Measurements from ENCODE around the gene KRTAP5-3.
"Not testable (repeated sequence)": the region's sequence is repeated elsewhere in the genome, so short reads cannot be mapped to it uniquely, and the experiment has no call there.

Gene KRTAP5-3

GRCh38 chr11:1607901-1608300 is 362 bp downstream of the KRTAP5-3 start:
- DNase-seq = not testable (repeated sequence)

DNA sequence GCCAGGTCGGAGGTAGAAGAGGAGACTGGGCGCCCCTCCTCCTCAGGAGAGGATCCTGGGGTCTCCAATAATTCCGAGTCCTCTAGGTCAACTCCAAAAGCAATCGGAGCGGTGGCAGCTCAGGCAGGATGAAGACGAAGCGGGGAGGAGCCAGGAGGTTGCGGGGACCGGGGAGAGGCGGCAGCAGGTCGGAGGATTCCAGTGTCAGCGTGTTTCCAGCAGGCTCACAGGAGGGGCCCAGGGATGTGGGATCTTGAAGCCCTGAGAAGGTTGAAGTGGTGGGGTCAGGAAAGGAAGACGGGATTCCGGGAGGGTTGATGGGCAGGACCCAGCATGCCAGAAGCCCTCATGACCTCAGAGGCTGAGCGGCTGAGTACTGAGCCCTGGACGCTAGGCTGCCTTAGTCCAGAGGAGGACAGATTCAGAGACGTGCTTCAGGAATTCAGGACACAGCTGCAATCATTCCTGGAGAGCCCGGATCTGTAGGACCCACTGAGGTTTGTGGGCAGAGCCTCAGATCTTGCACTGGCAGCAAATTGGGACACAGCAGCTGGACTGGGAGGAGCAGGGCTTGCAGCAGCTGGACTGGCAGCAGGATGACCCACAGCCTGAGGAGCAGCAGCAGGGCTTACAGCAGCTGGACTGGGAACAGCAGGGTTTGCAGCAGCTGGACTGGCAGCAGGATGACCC is 962 bp downstream of the KRTAP5-3 start:
- not testable (repeated sequence) for DNase-seq

- DNase-seq = peak in 1 of 5 donors; percentile 53
These were observed 2.3 kb downstream of the KRTAP5-3 start for GRCh38 chr11:1605923-1606322.

DNA sequence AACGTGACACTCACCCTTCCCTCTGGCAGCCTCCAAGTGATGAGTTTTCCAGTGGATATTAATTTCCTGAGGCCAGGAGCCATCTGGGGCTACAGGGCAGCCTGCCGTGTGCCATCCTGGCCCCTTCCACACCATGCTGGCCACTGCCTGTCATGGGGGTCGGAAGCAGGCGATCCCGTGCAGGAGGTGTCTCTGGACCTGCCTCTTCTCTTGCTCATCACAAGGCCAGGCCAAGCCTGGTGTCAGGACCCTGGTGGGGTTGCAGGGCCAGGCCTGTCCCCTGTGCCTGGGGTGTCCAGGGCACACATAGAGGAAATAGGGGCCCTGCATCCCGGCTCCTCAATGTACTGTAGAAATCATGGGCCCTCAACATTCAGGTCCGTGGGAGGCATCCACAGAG is 3.6 kb downstream of the KRTAP5-3 start:
- no peak for DNase-seq

DNA sequence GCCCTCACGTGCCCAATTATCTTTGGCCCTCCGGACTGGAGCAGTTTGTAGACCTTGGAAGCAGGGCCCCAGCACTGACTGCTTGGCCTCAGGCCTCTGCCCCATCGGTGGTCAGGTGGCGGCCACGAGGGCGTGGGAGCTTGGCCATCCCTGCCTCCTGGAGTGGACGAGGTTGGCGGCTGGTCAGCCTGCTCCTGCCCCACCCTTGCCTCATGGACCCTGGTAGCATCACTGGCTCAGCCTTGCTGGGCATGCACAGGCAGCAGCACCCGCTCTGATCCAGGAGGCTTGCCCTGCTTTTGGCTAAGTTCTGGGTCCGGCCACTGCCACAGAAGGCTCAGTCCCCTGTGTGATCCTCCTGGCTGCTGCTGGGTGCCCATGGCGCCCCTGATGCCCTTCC is 4.1 kb downstream of the KRTAP5-3 start:
- DNase-seq = no peak

GRCh38 chr11:1603629-1604028 is 4.6 kb downstream of the KRTAP5-3 start:
- DNase-seq = no peak

DNA sequence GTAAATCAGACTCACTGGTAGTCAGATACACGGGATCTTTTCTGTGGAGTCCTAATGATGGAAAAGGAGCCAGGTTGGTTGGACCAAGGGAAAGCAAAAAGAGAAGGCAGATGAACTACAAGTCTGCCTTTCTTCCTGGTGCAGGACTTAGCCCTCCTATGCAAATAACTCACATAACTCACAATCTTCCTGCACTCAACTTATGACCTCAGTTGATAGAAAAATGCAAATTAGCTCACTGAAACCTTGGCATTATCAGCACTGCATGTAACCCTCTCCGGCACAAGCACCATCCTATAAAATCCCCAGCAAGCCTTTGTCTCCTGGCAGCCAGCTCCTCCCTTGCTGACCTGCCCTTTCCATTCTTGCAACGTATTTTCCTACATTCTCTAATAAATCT is 6.6 kb downstream of the KRTAP5-3 start:
- DNase-seq = not testable (repeated sequence)

GRCh38 chr11:1600626-1601025 is 7.6 kb downstream of the KRTAP5-3 start:
- no peak for DNase-seq

DNA sequence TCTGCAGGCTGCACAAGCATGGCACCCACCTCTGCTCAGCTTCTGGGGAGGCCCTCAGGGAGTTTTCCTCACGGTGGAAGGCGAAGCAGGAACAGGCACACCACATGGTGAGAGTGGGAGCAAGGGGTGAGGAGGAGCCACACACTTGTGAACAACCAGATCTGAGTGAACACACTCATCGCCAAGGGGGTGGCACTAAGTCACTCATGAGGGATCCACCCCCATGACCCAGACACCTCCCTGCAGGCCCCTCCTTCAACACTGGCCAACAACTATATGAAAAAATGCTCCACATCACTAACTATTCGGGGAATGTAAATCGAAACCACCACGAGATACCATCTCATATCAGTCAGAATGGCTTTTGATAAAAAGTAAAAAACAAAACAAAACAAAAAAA is 9.4 kb downstream of the KRTAP5-3 start:
- no peak for DNase-seq

DNA sequence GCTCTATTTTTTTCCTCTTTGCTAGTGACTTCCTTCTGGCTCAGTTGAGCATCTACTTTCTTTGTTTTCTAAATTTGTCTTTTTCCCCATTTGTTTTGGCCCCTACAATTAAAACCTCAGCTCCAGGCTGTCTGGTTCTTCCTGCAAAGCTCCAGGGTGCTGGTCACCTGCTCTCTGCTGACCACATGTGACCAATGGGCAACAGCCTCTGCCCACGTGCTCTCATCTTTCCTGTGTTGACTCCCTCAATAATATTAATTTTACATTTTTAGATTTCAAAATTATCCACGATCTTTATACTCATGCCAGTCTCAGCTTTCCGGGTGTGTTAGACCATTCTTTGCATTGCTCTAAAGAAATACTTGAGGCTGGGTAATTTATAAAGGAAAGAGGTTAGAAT is 9.9 kb downstream of the KRTAP5-3 start:
- not testable (repeated sequence) for DNase-seq

GRCh38 chr11:1597994-1598380 is 10.3 kb downstream of the KRTAP5-3 start, which contains the start of gene KRTAP5-2:
KRTAP5-2 (minus strand) TSS chr11:1598294; CDS start chr11:1598250, 44 bp downstream.
- DNase-seq = no peak

DNA sequence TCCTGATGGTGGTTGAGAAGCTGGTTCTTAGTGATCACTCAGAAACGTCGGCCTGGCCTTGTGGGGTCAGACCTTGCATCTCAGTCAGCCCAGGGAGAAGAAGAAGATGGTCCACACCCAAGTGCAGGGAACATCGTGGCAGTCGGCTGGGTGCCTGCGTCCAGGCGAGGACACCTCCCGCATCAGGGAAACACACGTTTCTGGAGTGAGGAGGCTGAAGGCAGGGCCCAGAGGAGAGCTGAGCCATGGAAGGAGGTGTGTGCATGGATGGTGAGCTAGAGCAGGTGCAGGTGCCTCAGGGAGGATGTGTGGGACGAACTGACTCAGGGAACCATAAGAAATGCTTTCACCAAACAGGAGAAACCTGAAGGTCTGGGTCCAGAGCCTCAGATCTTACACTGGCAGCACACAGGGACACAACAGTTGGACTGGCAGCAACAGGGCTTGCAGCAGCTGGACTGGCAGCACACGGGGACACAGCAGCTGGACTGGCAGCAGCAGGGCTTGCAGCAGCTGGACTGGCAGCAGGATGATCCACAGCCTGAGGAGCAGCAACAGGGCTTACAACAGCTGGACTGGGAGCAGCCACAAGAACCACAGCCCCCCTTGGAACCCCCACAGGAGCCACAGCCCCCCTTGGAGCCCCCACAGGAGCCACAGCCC is 10.8 kb downstream of the KRTAP5-3 start:
- no peak for DNase-seq

- DNase-seq = not testable (repeated sequence)
These were observed 11.6 kb downstream of the KRTAP5-3 start for GRCh38 chr11:1596576-1597121.

GRCh38 chr11:1595994-1596575 is 12.2 kb downstream of the KRTAP5-3 start:
- DNase-seq = not testable (repeated sequence)

DNA sequence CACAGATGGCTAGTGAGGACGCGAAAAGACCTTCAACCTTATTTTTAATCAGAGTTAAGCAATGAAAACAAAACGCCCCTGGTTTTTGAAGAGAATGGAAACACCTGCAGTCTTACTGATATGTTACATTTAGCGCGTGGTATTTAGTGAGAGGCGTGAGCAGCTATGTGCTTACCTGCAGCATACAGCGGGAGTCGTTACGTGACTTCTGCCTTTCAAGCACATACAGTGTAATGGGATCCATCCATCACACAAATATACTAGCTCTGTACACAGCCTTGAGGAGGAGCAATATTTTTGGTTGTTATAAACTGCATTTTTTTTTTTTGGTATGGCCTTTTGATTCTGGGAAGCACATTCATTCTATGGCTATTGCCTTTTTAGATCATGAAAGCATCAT is 15.6 kb downstream of the KRTAP5-3 start:
- no peak for DNase-seq

GRCh38 chr11:1589996-1590395 is 18.3 kb downstream of the KRTAP5-3 start:
- DNase-seq = no peak

DNA sequence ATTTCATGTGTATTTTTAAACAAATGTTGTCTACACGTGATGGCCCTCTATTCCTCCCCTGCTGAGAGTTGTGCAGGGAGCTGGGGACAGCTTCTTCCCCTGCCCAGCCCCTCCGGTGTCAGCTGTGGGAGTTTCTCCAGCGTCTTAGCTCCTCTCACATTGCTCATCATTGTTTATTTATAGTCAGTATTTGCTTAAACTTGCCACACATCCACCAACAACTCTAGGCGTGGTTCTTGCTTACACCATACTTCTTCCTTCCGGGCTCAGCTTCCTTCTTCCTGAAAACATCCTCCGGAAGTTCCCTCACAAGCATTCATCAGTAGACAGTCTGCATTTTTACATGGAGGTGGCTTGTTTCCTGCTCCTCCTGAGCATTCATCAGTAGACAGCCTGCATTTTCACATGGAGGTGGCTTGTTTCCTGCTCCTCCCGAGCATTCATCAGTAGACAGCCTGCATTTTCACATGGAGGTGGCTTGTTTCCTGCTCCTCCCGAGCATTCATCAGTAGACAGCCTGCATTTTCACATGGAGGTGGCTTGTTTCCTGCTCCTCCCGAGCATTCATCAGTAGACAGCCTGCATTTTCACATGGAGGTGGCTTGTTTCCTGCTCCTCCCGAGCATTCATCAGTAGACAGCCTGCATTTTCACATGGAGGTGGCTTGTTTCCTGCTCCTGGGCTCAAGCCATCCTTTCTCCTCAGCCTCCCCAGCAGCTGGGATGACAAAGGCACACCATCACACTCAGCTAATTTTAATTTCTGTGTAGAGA is 18.9 kb downstream of the KRTAP5-3 start:
- peak in 1 of 5 donors; percentile 81 for DNase-seq

DNA sequence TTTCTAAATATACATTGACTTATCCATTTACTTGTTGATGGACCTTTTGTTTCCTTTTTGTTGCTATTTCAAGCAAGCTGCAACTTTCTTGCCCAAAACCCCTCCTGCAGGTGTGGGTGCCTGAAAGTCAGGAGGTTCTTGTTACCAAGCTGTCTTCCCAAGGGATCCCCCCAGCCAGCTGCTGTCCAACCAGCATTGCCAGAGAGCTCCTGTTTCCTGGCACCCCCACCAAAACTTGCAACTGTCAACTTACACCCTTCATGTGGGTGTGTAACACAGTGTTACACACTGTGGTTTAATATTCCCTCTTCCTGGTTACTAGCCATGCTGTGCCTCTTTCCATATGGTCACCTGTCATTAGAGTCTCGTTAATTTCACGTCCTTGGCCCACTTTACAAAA is 21.6 kb downstream of the KRTAP5-3 start:
- DNase-seq = no peak

DNA sequence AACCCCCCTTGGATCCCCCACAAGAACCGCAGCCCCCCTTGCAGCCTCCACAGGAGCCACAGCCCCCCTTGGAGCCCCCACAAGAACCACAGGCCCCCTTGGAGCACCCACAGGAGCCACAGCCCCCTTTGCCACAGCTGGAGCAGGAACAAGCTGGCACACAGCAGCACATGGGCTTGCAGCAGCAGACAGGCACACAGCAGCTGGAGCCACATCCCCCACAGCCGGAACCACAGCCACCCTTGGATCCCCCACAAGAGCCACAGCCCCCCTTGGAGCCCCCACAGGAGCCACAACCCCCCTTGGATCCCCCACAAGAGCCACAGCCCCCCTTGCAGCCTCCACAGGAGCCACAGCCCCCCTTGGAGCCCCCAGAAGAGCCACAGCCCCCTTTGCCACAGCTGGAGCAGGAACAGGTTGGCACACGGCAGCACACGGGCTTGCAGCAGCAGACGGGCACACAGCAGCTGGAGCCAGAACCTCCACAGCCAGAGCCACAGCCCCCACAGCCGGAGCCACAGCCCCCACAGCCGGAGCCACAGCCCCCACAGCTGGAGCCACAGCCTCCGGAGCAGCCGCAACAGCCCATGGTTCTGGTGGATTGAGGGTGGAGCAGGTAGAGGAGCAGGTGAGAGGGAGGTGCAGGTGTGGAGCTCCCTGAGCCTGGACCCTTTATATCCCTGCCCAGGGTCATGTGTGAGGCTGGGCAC is 23.4 kb downstream of the KRTAP5-3 start, which contains the start of gene KRTAP5-1:
TSS of gene KRTAP5-1 (minus strand) at position 623 of the 710 bp plus-strand sequence. CDS start at position 589, 34 bp downstream.
- DNase-seq = not testable (repeated sequence)

- not testable (repeated sequence) for DNase-seq
These were observed 25.4 kb downstream of the KRTAP5-3 start for GRCh38 chr11:1582909-1583308.

- no peak for DNase-seq
These were observed 26.3 kb downstream of the KRTAP5-3 start for GRCh38 chr11:1581976-1582375.

DNA sequence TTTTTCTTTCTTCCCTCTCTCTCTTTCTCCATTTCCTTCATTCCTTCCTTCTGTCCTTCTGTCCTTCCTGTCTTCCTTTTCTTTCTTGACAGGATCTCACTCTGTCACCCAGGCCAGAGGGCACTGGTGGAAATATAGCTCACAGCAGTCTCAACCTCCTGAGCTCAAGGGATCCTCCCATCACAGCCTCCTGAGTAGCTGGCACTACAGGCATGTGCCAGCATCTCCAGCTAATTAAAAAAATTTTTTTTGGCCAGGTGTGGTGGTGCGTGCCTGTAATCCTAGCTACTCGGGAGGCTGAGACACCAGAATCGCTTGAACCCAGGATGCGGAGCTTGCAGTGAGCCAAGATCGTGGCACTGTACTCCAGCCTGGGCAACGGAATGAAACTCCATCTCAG is 31.4 kb downstream of the KRTAP5-3 start:
- DNase-seq = no peak
